HG03442 (cell line): ENCODE data around the gene ARHGAP10.

ENCODE experiments used
- ATAC-seq: cut with Tn5 transposase; IDR thresholded peaks from one replicate; pipeline ENCODE4 v1.9.1; 2021; ENCODE audit warnings: mild to moderate bottlenecking, moderate library complexity; ENCODE audit not compliant: unreplicated experiment

The ARHGAP10 gene

GRCh38 chr4:147823130-147823529 is 91.2 kb downstream of the ARHGAP10 start:
- ATAC-seq, result no peak

GRCh38 chr4:147824316-147824715 is 92.4 kb downstream of the ARHGAP10 start:
- no peak for ATAC-seq

GRCh38 chr4:147824884-147825283 is 93.0 kb downstream of the ARHGAP10 start:
- no peak for ATAC-seq

GRCh38 chr4:147825451-147826287 is 93.8 kb downstream of the ARHGAP10 start:
- ATAC-seq, result no peak

- no peak for ATAC-seq
These were observed 94.4 kb downstream of the ARHGAP10 start for GRCh38 chr4:147826288-147826646.

- ATAC-seq, result no peak
These were observed 96.5 kb downstream of the ARHGAP10 start for GRCh38 chr4:147828331-147828905.

- ATAC-seq, result no peak
These were observed 97.7 kb downstream of the ARHGAP10 start for GRCh38 chr4:147829401-147830101.

GRCh38 chr4:147830102-147830463 is 98.2 kb downstream of the ARHGAP10 start:
- no peak for ATAC-seq

- ATAC-seq, result no peak
These were observed 99.1 kb downstream of the ARHGAP10 start for GRCh38 chr4:147830987-147831386.

GRCh38 chr4:147831551-147832171 is 99.8 kb downstream of the ARHGAP10 start:
- ATAC-seq, result no peak

GRCh38 chr4:147833254-147833653 is 101.4 kb downstream of the ARHGAP10 start:
- no peak for ATAC-seq

- no peak for ATAC-seq
These were observed 101.9 kb downstream of the ARHGAP10 start for GRCh38 chr4:147833741-147834140.

- ATAC-seq, result no peak
These were observed 102.6 kb downstream of the ARHGAP10 start for GRCh38 chr4:147834480-147834879.

GRCh38 chr4:147836807-147837206 is 104.9 kb downstream of the ARHGAP10 start:
- ATAC-seq, result peak; percentile 51

- no peak for ATAC-seq
These were observed 105.5 kb downstream of the ARHGAP10 start for GRCh38 chr4:147837435-147837834.

GRCh38 chr4:147837854-147838253 is 106.0 kb downstream of the ARHGAP10 start:
- no peak for ATAC-seq

GRCh38 chr4:147839200-147839599 is 107.3 kb downstream of the ARHGAP10 start:
- no peak for ATAC-seq

GRCh38 chr4:147839663-147840062 is 107.8 kb downstream of the ARHGAP10 start:
- no peak for ATAC-seq

GRCh38 chr4:147840838-147841738 is 109.2 kb downstream of the ARHGAP10 start:
- ATAC-seq, result peak; percentile 63

- no peak for ATAC-seq
These were observed 110.7 kb downstream of the ARHGAP10 start for GRCh38 chr4:147842573-147842972.
